HEK293 (cell line): ENCODE results near the gene SATL1.

Experiments
- SALL2 ChIP-seq: fragments of 450-650 bp; formaldehyde crosslinking; IDR thresholded peaks from 2 replicates; pipeline ENCODE4 v1.5.0; 2017; ENCODE audit warnings: missing biosample characterization, mild to moderate bottlenecking, missing genetic modification characterization, borderline replicate concordance
- ZNF37A ChIP-seq: fragments of 450-650 bp; IDR thresholded peaks from 2 replicates; pipeline ENCODE4 v1.5.1; 2018; ENCODE audit warnings: missing biosample characterization, missing genetic modification characterization
- ZNF785 ChIP-seq: fragments of 450-650 bp; formaldehyde crosslinking; IDR thresholded peaks from 2 replicates; pipeline ENCODE4 v1.5.1; 2016; ENCODE audit warnings: missing biosample characterization, missing genetic modification characterization
- TF ChIP-seq, protein P1 (sequence below): fragments of 450-650 bp; formaldehyde crosslinking; IDR thresholded peaks from 2 replicates; pipeline ENCODE4 v1.5.1; 2016; ENCODE audit warnings: missing biosample characterization, missing genetic modification characterization

DNA sequence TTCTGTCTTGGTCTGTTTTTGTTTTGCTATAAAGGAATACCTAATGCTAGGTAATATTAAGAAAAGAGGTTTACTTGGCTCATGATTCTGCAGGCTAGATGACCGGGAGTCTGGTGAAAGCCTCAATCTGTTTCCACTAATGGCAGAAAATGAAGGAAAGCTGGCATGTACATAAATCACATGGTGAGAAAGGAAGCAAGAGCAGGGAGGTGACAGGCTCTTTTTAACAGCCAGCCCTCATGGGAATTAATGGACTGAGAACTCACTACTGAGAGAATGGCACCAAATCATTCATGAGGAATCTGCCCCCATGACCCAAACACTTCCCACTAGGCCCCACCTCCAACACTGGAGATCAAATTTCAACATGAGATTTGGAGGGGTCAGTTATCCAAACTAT, 27.6 kb downstream of the SATL1 start:
- TF ChIP-seq SALL2 (tag by site-specific recombination) = no peak
- TF ChIP-seq ZNF37A (tag by site-specific recombination) = no peak
- TF ChIP-seq, protein P1, sequence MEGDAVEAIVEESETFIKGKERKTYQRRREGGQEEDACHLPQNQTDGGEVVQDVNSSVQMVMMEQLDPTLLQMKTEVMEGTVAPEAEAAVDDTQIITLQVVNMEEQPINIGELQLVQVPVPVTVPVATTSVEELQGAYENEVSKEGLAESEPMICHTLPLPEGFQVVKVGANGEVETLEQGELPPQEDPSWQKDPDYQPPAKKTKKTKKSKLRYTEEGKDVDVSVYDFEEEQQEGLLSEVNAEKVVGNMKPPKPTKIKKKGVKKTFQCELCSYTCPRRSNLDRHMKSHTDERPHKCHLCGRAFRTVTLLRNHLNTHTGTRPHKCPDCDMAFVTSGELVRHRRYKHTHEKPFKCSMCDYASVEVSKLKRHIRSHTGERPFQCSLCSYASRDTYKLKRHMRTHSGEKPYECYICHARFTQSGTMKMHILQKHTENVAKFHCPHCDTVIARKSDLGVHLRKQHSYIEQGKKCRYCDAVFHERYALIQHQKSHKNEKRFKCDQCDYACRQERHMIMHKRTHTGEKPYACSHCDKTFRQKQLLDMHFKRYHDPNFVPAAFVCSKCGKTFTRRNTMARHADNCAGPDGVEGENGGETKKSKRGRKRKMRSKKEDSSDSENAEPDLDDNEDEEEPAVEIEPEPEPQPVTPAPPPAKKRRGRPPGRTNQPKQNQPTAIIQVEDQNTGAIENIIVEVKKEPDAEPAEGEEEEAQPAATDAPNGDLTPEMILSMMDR = no peak
- no peak for TF ChIP-seq ZNF785 (tag by site-specific recombination)
